NCI-H128 (cell line): ENCODE data around the gene PRKAA2.

ENCODE experiments used
- DNase-seq: peaks from one replicate; lab custom pipeline; 2025; ENCODE audit not compliant: unreplicated experiment; lab: John Stamatoyannopoulos, UW

Gene PRKAA2

DNA sequence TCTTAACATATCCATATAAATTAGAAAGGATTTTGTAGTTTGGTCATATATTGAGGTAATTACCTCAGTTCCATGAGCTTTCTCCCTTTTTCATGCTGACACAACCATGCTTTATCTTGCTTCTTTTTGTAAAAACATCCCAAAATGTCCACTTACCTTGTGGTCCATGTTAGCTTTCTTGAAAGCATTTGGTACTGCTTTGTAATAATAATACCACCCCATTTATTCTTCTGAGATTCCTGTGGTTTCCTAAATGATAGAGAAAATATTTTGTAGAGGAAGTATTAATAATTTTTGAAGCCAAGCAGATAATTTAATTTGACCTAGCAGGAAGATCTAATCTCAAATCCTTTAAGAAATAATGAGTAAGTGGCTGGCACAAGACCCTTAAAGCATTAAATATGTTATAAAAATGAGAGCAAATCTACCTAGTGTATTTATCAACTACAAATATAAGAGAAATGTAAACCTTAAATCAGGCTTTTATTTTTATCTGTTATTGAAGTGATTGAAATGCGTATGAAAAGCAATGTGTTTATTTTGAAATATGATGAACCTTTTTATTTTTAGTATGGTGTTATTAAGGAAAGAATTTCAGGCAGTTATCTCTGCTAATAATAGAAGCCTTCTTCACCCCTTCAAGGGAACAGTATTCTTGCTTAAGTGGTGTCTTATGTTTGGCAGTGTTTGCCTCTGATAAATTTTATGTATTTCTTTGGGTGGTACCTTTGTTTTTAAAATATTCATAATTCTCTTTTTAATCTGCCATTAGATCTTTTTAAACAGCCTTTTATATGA is 9.2 kb downstream of the PRKAA2 start:
- no peak for DNase-seq

DNA sequence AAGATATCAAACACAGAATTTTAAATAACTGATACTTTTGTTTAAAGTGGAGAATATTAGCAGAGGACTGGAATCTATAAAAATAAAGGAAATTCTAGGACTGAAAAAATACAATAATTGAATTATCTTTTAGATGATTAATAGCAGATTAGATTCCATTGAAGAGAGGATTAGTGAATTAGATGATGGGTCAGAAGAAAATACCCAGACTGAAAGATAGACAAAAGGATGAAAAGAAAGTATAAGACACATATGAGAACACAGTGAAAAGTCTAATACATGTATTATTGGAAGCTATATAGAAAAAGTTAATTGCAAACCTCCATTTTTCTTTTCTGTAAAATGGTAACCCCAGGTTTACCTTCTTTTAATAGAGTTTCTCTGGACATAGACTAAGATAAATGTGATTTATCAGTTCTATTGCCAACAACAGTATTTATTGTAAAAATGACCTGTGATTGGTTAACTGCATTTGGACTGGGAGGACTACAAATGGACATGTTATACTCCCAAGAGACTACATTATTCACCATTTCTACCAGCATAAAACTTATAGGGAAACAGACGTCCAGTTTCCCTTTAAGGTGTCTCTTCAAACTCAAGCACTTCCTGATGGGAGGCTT is 11.0 kb downstream of the PRKAA2 start:
- DNase-seq: no peak

DNA sequence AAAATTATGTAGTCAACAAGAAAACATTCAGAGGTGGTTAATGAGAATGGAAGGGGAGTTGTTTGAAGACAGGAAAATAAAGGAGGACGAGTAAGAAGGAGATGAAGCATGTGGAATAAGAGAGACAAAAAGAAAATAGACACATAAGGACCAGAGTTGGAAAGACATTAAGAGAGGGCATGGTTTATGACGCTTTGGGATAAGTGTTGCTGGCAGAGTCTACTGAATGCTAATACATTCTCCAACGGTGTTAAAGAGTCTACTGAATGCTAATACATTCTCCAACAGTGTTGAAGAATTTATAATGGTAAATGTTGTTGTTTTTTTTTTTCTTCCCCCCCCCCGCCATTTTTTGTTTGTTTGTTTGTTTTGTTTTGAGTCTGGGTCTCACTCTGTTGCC is 13.1 kb downstream of the PRKAA2 start:
- no peak for DNase-seq

DNA sequence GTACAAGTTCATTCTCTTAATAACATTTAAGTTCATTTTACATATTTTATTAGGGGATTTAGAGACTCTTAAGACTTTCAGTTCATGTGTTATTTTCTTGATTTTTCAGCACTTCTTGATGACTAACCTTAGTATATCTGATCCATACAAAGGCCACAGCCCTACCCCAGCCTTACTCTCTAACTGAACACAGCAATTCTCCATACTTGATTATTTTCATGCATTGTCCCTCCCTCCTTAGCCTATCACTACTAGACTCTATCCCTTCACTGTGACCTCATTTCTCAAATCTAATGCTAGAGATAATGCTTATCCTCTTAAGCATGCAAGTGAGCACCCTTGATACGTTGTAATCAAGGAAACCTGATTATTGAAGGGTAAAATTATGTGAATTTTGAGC is 15.2 kb downstream of the PRKAA2 start:
- DNase-seq: no peak

DNA sequence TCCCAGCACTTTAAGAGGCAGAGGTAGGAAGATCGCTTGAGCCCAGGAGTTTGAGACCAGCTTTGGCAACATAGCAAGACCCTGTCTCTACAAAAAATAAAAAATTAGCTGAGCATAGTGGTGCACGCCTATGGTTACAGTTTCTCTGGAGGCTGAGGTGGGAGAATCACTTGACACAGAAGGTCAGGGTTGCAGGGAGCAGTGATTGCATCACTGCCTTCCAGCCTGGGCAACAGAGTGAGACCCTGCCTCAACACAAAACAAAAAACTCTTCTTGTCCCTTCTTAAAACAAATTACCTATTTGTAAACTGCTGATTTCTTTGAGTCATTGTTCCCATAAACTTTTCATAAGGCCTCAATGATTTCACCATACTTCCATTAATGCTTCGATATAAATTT is 18.7 kb downstream of the PRKAA2 start:
- no peak for DNase-seq

DNA sequence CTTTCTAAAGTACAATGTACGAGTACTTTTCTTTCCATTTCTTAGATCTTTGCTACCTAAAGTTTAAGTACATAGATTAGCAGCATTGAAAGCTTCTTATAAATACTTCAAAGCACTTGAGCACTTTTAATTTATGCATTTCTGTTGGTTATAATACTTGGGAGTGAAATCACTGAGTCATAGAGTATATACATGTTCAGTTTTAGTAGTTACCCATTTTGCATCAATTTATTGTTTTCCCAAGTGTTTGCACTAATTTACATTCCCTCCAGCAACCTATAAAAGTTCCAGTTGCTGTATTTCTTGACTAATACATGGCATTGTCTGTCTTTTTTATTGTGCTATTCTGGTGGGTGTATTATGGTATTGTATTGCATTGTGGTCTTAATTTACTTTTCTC is 20.3 kb downstream of the PRKAA2 start:
- DNase-seq: no peak

DNA sequence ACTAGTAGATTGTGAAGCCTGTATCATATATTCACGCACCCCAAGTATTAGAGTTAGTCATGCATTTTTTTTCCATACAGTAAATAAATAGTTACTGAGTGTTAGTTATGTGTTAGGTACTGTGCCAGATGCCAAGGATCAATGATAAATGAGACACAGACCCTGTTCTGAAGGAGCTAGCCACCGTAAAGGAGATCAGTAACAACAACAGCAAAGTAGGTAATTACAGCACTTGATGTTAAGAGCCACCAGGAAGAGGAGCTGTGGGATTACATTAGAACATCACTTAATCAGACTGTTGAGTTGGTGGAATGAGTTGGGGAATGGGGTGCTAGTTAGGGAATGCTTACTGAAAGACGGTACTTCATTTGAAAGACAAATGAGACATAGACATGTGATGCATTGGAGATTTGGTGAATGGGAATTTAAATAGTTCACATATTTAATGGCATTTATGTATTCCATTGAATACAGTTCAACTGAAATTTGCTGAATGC is 21.0 kb downstream of the PRKAA2 start:
- DNase-seq: no peak

DNA sequence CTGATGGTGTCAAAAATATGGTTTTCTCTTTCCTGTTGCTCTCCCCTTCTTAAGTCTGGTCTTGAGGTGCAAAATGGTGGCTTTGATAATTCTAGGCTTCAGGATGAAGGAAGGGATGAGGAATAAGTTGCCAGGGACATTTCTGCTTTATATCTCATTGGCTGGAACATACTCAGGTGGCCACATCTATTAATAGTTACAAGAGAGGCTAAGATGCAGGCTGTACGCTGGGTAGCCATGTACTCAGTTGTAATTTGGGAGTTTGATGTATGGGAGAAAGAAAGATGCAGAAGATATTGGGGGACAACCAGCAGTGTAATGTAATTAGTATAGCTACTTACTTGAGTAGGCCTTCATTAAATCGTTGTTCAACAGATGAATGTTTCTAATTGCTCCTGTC is 25.2 kb downstream of the PRKAA2 start:
- DNase-seq: no peak

DNA sequence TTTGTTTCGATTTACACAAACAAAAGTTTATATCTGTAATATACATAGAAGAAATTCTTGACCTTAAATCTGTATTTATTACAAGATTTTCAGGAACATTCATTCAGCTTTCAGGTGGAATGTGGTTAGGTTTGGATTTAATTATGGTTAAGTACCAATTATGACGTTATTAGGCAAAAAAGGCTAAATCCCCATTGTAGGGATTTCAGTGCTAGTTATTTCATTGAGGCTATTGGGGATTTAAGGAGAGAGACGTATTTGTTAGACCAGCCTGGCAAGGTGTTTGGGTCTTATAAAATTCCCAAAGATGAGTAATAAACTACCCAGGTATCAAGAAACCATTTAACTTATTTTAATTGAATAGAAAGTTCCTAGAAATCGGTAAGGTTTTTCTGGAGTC is 26.0 kb downstream of the PRKAA2 start:
- DNase-seq: no peak

DNA sequence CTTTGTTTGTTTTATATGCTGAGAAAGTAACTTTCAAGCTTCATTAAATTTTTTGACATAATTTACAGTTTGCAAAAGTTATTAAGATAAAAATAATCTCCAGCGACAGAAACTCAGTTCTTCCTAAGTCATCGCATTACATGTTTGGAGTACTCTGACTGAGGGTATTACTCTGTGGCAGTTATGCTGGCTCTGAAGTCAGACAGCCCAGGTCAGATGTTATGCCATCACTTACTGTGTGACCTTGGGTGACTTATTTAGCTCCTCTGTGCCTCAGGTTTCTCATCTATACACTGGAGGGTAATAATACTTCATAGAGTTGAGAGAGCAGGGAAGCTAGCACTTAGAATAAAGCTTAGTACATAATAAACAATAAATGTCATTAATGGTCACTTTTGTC is 26.4 kb downstream of the PRKAA2 start:
- no peak for DNase-seq

DNA sequence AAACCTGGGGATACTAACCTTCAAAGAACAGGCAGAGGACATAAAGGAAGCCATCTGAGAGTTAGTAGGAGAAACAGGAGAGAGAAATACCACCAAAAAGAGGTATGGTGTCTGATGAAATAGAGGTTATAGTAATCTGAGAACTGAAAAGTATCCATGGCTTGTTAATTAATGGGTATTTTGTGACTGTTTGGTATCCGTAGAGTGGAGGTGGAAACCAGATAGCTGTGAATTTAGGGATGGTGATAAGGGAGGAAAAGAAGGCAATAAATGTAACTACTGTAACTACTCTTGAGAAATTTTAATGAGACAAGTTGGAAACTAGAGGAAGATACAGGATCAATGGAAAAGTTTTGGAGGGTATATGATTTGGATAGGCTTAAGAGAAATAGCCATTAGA is 27.5 kb downstream of the PRKAA2 start:
- no peak for DNase-seq

DNA sequence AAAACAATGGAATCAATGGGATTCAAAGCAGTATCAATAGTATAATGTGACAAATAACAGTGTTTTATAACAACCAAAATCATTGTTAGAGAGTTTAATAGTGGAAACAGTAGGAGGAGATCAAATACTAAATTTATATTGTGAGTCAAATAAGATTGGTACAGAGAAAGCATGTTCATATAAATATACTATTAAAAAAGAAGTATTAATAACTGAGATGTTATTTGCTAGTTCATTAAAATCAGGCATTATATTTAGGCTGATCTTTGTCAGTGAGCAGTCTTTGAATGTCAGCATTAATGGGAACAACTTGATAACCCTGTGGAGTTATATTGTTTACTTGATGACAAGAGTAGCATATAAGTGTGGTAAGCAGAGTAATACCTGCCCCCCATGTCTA is 30.6 kb downstream of the PRKAA2 start:
- no peak for DNase-seq

DNA sequence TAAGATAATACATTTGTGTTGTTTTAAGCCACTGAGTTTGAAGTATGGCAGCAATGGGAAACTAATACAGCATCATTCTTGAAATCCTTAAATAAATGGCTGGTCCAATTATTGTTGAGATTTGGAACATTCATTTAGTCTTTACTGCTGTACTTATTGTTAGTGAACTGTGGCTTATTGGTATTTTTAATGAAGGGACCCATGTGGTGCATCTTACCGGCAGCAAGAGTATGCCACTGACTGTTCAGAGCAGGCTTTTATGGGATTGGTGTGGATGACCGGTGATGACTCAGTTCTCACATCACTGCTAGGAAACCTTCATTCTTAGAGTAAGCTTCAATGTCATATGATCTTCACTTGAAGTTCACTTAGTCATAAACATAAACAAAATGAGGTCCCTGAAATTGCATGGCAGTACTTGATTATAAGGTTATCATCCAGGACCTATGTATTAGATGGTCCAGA is 31.5 kb downstream of the PRKAA2 start:
- DNase-seq: no peak

DNA sequence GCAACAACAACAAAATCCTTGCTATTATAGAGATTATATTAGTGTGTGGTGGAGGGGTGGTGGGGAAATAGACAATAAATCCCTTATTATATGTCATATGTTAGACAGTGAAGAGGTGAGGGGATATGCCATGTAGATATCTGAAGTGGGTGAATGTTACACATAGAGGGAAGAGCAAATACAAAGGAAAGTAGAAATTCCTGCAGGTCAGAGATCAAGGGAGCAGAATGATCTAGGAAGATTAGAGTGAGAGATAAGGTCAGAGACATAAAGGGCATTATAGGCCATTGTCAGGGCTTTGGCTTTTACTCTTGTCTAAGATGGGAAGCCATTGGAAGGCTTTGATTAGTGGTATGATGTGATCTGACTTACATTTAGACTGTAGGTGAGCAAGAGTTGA is 38.5 kb downstream of the PRKAA2 start:
- no peak for DNase-seq

DNA sequence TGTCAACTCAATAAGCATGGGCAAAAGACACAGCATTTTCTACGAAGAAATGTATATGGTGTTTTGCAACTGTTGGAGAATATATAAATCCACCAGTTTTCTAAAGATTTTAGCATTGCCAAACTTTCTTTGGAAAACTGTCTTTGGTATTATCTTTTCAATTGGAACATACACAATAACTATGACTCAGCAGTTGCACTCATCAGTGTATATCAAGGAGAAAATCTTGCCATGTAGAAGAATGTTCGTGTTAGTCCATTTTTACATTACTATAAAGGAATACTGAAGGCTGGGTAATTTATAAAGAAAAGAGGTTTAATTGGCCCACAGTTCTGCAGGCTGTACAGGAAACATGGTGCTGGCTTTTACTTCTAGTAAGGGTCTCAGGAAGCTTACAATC is 41.1 kb downstream of the PRKAA2 start:
- DNase-seq: no peak

DNA sequence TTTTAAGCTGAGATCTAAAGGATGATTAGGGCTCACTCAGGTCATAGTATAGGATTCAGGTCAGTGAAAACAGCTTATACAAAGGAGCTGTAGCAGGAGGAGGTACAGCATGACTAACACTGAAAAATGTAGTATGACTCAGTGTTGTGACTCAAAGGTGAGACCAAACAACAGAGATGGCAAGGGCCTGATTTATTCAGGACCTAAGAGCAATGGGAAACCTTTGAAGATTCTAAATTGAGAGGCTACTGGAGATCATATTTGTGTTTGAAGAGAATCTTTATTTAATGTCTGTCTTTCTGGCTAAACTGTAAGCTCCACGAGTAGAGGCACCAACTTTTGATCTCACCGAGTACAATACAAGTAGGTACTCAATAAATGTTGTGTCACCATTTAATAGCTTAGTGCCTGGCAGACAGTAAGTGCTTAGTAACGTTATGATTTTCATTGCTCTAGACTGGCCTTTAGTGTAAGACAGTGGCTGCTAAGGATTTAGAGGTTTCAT is 43.5 kb downstream of the PRKAA2 start:
- DNase-seq: no peak

DNA sequence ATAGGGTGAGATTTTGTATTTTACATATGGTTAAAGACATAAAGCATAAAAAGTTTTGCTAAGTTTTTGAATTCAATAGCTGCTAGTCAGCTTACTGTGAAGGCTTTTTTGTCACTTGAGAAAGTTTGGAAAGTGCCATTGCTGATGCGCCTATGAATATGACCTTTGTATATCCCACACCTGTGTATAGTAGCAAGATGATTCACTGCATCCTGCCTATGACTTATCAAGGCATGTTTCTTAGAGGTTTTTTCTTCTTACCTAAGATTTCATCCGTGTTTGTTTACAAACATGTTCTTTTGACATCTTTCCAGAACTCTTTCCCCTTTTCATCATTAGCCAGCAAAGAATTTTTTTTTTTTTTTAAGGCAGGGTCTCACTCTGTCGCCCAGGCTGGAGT is 51.5 kb downstream of the PRKAA2 start:
- no peak for DNase-seq

DNA sequence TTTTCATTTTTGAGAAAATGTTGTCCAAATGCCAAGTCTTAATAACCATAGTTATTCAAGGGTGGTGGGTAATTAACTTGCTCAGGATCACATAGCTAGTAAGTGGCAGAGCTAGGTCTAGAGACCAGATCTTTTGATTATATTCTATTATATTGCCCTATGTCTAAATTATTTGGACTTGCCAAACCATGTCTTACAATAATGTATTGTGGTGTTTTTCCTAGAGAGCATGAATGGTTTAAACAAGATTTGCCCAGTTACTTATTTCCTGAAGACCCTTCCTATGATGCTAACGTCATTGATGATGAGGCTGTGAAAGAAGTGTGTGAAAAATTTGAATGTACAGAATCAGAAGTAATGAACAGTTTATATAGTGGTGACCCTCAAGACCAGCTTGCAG is 58.6 kb downstream of the PRKAA2 start:
- DNase-seq: no peak

DNA sequence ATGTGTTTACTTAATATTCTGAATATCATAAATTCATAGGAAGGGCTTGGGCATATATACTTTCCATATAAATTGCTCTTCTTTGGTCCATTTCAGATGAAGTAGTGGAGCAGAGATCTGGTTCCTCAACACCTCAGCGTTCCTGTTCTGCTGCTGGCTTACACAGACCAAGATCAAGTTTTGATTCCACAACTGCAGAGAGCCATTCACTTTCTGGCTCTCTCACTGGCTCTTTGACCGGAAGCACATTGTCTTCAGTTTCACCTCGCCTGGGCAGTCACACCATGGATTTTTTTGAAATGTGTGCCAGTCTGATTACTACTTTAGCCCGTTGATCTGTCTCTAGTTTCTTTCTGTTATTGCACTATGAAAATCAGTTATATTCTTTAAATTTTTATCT is 62.3 kb downstream of the PRKAA2 start:
- DNase-seq: no peak

DNA sequence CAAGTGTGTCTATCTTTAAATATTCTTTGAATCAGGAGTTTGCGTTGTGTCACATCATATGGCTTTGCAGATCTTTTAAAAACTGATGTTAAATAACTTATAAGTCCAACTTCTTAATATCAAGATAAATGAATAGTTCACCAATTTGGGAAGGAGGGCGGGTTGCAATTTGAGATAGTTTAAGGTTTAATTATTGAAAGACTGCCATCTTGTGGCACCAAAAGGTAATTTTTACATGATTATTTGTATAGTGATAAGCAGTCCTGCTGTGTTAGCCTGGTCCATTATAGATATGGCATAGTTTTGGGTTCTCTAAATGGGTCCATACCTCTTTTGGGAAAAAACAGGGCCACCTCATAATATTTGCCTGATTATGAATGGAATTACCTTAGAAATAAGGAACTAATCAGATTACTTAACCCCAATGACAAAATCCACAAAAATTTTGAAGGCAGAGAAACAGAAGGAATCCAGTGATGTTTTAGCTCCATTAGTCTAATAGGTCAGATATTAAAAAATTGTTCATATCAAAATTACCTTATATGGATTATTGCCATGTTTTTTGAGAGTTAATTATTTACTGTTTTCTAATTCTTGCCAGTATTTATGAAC is 64.3 kb downstream of the PRKAA2 start:
- peak; percentile 35 for DNase-seq

DNA sequence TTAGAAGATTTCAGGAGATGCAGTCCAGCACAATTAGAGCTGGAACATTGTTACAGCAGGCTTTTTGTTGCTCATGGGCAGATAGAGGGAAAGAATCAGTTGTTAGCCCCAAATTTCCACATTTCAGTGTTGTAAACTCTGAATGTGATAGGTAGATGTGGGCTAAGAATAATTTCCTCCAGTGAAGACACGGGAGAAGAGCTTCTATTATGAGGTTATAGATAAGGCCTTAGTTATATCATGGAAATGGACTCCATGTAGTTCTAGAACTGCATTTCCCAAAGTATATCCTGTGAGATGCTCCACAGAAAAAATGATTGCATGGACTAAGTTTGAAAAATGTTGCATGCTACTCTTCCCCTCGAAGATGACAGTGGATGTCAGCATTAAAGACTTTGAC is 64.9 kb downstream of the PRKAA2 start:
- DNase-seq: no peak

DNA sequence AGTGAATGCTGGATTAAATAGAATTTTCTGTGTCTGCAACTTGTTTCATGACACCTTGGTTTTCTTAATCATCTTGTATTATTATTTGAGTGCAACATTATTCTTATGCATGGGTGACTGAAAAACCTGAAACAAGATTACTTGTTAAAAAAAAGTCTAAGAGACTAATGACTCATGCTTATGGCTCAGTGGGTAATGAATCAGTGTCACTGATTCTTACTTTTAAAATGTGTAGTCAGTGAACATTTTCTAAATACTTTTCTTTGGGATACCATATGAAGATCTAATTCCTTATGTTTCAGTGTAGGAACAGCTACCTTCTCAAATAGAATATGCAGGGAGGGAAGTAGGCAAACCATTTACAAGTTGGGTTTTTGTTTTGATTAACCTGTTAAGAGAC is 65.5 kb downstream of the PRKAA2 start:
- DNase-seq: no peak
